ENCODE measurements around the gene MTG1. TPM values are rescaled to one million over a fixed set of nuclear protein-coding genes. Genes with fewer than 3 reads are reported as not detected.

The MTG1 gene
- polyA plus RNA-seq, 3 donors, result 13.0 to 45.8 (median 17.1) TPM

DNA sequence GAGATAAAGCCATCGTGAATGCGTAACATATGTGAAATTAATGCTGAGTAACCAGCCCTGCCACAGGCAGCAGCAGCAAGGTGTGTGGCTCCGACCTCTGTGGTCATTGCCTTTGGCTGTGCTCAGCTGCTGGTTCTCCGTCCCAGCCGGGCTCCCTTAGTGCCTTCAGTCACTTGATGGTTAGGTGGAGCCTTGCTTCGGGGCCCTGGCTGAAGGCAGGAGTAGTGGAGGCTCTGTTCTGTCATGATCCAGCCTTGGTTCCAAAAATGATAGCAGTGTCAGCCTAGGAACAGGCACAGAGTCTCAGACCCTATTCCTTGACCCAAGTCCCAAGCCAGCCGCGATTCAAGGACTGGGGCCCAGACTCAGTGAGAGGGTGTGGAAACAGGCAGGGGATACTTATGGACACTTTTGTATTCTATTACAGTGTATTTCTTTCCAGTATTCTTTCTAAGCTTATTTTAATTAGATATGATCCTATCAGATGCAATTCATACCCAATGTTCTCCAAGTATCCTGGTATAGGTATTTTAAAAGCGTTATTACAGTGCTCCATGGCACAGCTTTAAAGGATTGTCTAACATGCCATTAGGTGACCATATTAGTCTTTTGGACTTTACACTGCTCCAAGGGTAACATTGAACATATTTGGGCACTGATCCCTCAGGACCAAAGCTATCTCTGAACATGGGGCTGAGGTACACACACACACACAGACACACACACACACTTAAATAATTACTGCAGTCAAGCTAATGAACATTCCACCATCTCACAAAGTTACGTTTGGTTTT lies 68.8 kb downstream of the MTG1 start:
- 98% methylated on average over 6 of the region's 10 CpGs for WGBS (ENCODE audit: insufficient coverage)
- H3K9me3 Mint-ChIP-seq, result peaks cover 2 to 14% (median 7%) of the 10 kb centered on the region in 7 donors
- no peak overlapping the region for H3K4me3 Mint-ChIP-seq

DNA sequence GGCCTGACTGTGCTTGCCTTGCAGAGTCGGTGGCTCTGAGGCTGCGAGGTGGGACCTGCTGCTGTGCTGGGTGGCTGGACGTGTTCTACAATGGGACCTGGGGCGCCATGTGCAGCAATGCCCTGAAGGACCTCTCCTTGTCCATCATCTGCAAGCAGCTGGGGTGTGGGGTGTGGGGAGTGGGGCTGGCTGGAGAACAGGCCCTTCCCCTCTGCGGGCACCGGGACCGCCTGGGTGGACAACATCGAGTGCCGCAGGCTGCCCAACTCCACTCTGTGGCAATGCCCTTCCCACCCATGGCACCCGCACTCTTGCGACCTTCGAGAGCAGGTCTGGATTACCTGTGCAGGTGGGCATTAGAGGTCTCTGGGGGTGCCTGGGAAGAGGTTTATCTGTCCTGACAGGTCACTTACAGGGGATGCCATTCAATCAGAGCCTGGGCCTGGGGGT lies 70.7 kb downstream of the MTG1 start:
- Histone ChIP-seq H3K9me3 (replicated peaks in 1 of 2; ENCODE audit: control insufficient read depth in 1 of 2, insufficient read depth in 1 of 2, low read length in 2 of 2) (peaks cover 0 to 3% of the 10 kb centered on the region in 2 donors), H3K9ac (ENCODE audit: insufficient read depth, low read length, poor library complexity, severe bottlenecking) (no peak overlapping the region), H3K4me1 (ENCODE audit: control insufficient read depth in 1 of 2, insufficient read depth in 2 of 2, low read length in 2 of 2) (no peaks in the 10 kb centered on the region), H3K4me2 (replicated peaks; ENCODE audit: extremely low read depth, low read length, poor library complexity, severe bottlenecking) (no peak overlapping the region), H4K20me1 (ENCODE audit: insufficient read depth, low read length) (no peaks in the 10 kb centered on the region), H3K27ac (ENCODE audit: low read depth in 1 of 2, low read length in 2 of 2) (no peak overlapping the region), H3K4me3 (replicated peaks in 1 of 3; ENCODE audit: low read depth in 2 of 3, low read length in 3 of 3) (no peak overlapping the region), H3K79me2 (ENCODE audit: insufficient read depth, low read length) (no peaks in the 10 kb centered on the region), H3K27me3 (ENCODE audit: control insufficient read depth in 2 of 2, insufficient read depth in 2 of 2, low read length in 2 of 2) (peaks cover 0 to 2% of the 10 kb centered on the region in 2 donors), H3K36me3 (replicated peaks in 1 of 2; ENCODE audit: control insufficient read depth in 1 of 2, insufficient read depth in 2 of 2, low read length in 2 of 2) (no peaks in the 10 kb centered on the region), H2AFZ (ENCODE audit: insufficient read depth, low read depth, low read length, poor library complexity, severe bottlenecking) (no peak overlapping the region)
- intact Hi-C loops (cut with micrococcal nuclease), result no loop called here
- 100% methylated on average over 3 of the region's 12 CpGs for WGBS (ENCODE audit: insufficient coverage)
- H3K27ac Mint-ChIP-seq, result no peak overlapping the region
- peaks cover 4 to 11% (median 6%) of the 10 kb centered on the region in 7 donors for H3K9me3 Mint-ChIP-seq
- peaks cover 7 to 12% (median 11%) of the 10 kb centered on the region in 3 donors for H3K27me3 Mint-ChIP-seq (ENCODE audit: low read depth in 3 of 3)
- no peak for DNase-seq
- TF ChIP-seq, protein P1, sequence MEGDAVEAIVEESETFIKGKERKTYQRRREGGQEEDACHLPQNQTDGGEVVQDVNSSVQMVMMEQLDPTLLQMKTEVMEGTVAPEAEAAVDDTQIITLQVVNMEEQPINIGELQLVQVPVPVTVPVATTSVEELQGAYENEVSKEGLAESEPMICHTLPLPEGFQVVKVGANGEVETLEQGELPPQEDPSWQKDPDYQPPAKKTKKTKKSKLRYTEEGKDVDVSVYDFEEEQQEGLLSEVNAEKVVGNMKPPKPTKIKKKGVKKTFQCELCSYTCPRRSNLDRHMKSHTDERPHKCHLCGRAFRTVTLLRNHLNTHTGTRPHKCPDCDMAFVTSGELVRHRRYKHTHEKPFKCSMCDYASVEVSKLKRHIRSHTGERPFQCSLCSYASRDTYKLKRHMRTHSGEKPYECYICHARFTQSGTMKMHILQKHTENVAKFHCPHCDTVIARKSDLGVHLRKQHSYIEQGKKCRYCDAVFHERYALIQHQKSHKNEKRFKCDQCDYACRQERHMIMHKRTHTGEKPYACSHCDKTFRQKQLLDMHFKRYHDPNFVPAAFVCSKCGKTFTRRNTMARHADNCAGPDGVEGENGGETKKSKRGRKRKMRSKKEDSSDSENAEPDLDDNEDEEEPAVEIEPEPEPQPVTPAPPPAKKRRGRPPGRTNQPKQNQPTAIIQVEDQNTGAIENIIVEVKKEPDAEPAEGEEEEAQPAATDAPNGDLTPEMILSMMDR (IDR thresholded peaks at IDR 0.05), result no peak
- no peaks in the 10 kb centered on the region for H3K4me1 Mint-ChIP-seq
- no peak overlapping the region for H3K4me3 Mint-ChIP-seq
- no peaks in the 10 kb centered on the region for H3K36me3 Mint-ChIP-seq

More for the DNA sequence above, 68.8 kb downstream of the MTG1 start:
- Histone ChIP-seq H3K4me3 (replicated peaks in 1 of 3; ENCODE audit: low read depth in 2 of 3, low read length in 3 of 3) (no peak overlapping the region), H3K79me2 (ENCODE audit: insufficient read depth, low read length) (no peaks in the 10 kb centered on the region), H2AFZ (ENCODE audit: insufficient read depth, low read depth, low read length, poor library complexity, severe bottlenecking) (no peak overlapping the region), H3K9me3 (replicated peaks in 1 of 2; ENCODE audit: control insufficient read depth in 1 of 2, insufficient read depth in 1 of 2, low read length in 2 of 2) (peaks cover 0 to 3% of the 10 kb centered on the region in 2 donors), H4K20me1 (ENCODE audit: insufficient read depth, low read length) (no peaks in the 10 kb centered on the region), H3K27me3 (ENCODE audit: control insufficient read depth in 2 of 2, insufficient read depth in 2 of 2, low read length in 2 of 2) (peaks cover 0 to 2% of the 10 kb centered on the region in 2 donors), H3K36me3 (replicated peaks in 1 of 2; ENCODE audit: control insufficient read depth in 1 of 2, insufficient read depth in 2 of 2, low read length in 2 of 2) (no peaks in the 10 kb centered on the region), H3K4me1 (ENCODE audit: control insufficient read depth in 1 of 2, insufficient read depth in 2 of 2, low read length in 2 of 2) (no peaks in the 10 kb centered on the region), H3K9ac (ENCODE audit: insufficient read depth, low read length, poor library complexity, severe bottlenecking) (no peak overlapping the region), H3K27ac (ENCODE audit: low read depth in 1 of 2, low read length in 2 of 2) (no peak overlapping the region), H3K4me2 (replicated peaks; ENCODE audit: extremely low read depth, low read length, poor library complexity, severe bottlenecking) (no peak overlapping the region)
- Mint-ChIP-seq H3K27me3 (ENCODE audit: low read depth in 3 of 3) (peaks cover 4 to 12% (median 7%) of the 10 kb centered on the region in 3 donors), H3K36me3 (no peaks in the 10 kb centered on the region), H3K27ac (no peak overlapping the region), H3K4me1 (no peaks in the 10 kb centered on the region)
- intact Hi-C loops (cut with micrococcal nuclease), result no loop called here
- TF ChIP-seq, protein P1 (IDR thresholded peaks at IDR 0.05), result no peak
- no peak for DNase-seq

Measured in CD14-positive monocyte (primary cell).